HUDEP-2 (cell line): ENCODE measurements around the gene DENND5A.
"Not testable (repeated sequence)": the region's sequence is repeated elsewhere in the genome, so short reads cannot be mapped to it uniquely, and the experiment has no call there.

ENCODE experiments used
- DNase-seq, 76 experiments: peaks; one replicate each; lab custom pipeline; 2025; ENCODE audit not compliant: unreplicated experiment in 76 of 76; lab: John Stamatoyannopoulos, UW

The DENND5A gene

GRCh38 chr11:9179141-9179540 is 86.0 kb downstream of the DENND5A start:
- DNase-seq: no peak

GRCh38 chr11:9178716-9179115 is 86.4 kb downstream of the DENND5A start:
- no peak for DNase-seq

- no peak for DNase-seq
Measured at GRCh38 chr11:9177438-9178091, 87.6 kb downstream of the DENND5A start.

- DNase-seq: no peak
Measured at GRCh38 chr11:9176550-9176949, 88.6 kb downstream of the DENND5A start.

GRCh38 chr11:9176136-9176535 is 89.0 kb downstream of the DENND5A start:
- DNase-seq: no peak

- DNase-seq: no peak
Measured at GRCh38 chr11:9172389-9172788, 92.8 kb downstream of the DENND5A start.

- DNase-seq: no peak
Measured at GRCh38 chr11:9170450-9170849, 94.7 kb downstream of the DENND5A start.

- no peak for DNase-seq
Measured at GRCh38 chr11:9169595-9170295, 95.4 kb downstream of the DENND5A start.

- not testable (repeated sequence) for DNase-seq
Measured at GRCh38 chr11:9161991-9162390, 103.2 kb downstream of the DENND5A start.

GRCh38 chr11:9160166-9160565 is 105.0 kb downstream of the DENND5A start:
- DNase-seq: no peak

GRCh38 chr11:9158898-9159391 is 106.2 kb downstream of the DENND5A start:
- DNase-seq: no peak

GRCh38 chr11:9155930-9156329 is 109.2 kb downstream of the DENND5A start:
- no peak for DNase-seq

GRCh38 chr11:9153651-9154050 is 111.5 kb downstream of the DENND5A start:
- no peak for DNase-seq

GRCh38 chr11:9151631-9152030 is 113.5 kb downstream of the DENND5A start:
- no peak for DNase-seq

GRCh38 chr11:9150926-9151325 is 114.2 kb downstream of the DENND5A start:
- no peak for DNase-seq

GRCh38 chr11:9150501-9150900 is 114.6 kb downstream of the DENND5A start:
- no peak for DNase-seq

GRCh38 chr11:9148727-9149126 is 116.4 kb downstream of the DENND5A start:
- DNase-seq: no peak

GRCh38 chr11:9148035-9148434 is 117.1 kb downstream of the DENND5A start:
- no peak for DNase-seq

GRCh38 chr11:9146477-9146876 is 118.7 kb downstream of the DENND5A start:
- DNase-seq: no peak

- no peak for DNase-seq
Measured at GRCh38 chr11:9145283-9145682, 119.9 kb downstream of the DENND5A start.

- peak in 2 of 76 experiments; percentile 4 to 5 for DNase-seq
Measured at GRCh38 chr11:9144828-9145227, 120.3 kb downstream of the DENND5A start.

GRCh38 chr11:9143721-9144120 is 121.4 kb downstream of the DENND5A start:
- no peak for DNase-seq
